ENCODE data around the gene EPS8.
"Not testable (repeated sequence)": the region's sequence is repeated elsewhere in the genome, so short reads cannot be mapped to it uniquely, and the experiment has no call there.

EPS8 gene

GRCh38 chr12:15752785-15753184, 36.4 kb downstream of the EPS8 start:
- no peak for DNase-seq

DNA sequence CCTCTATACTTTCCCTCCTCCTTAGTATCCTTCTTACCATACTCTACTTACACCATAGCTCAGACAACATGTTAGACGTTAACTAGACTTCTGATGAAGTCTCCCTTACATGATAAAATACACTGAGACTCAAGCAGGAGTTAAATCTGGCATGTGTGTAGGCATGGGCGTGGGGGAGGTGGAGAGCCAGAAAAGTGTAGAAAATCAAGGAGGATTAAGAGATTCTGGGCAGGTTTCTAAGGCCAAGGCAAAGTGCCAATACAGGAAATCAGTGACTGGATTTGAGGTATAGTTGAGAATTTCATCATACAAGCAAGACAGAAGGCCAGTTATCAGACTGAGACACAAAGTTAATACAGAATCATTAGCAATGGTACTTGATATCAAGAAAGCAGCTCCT, 37.4 kb downstream of the EPS8 start:
- DNase-seq = no peak

DNA sequence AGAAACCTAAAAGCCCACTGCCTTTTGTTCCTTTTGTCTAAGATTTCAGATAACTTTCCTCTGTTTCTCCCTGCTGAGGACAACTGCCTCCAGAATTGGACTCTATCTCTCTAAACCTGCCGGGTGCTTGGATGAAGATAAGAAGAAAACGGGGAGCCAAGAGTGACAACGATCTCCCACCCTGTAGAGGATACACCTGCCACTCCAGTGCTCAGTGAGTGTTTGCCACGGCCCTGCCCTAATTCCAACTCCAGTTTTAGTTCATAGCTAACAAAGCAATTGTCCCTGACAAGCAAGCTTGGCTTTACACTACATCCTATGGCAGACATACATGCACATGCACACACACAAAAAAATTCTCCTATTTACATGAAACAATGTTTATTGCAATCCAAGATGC, 39.3 kb downstream of the EPS8 start:
- no peak for DNase-seq

DNA sequence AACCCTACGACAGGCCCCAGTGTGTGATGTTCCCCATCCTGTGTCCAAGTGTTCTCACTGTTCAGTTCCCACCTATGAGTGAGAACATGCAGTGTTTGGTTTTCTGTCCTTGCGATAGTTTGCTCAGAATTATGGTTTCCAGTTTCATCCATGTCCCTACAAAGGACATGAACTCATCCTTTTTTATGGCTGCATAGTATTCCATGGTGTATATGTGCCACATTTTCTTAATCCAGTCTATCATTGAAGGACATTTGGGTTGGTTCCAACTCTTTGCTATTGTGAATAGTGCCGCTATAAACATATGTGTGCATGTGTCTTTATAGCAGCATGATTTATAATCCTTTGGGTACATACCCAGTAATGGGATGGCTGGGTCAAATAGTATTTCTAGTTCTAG, 47.3 kb downstream of the EPS8 start:
- not testable (repeated sequence) for DNase-seq

GRCh38 chr12:15741082-15741481, 48.1 kb downstream of the EPS8 start:
- no peak for DNase-seq

- not testable (repeated sequence) for DNase-seq
Measured at GRCh38 chr12:15740389-15740788, 48.8 kb downstream of the EPS8 start.

DNA sequence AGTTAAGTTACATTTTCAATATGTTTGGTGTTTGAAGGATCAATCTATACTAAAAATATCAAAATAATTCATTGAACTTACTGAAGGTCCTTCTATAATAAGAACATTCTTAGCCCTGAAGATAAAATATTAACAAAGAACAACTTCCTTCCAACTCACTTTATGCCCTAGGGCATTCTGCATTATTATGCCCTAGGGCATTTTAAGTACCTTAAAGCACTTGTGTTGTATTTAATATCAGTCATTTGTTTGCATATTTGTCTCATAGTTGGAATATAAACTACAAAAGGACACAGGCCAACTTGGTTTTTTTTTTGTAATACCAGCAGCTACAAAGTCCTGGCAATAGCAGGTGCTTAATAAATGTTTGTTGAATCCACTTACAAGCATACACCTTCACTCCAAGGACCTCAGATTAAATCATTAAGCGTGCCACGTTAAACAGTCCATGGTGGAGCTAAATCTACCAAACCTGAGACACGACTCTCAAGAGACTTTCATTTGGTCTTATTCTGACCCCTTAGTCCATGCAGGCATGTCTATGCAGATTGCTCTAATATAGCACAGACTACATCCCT, 50.7 kb downstream of the EPS8 start:
- no peak for DNase-seq

DNA sequence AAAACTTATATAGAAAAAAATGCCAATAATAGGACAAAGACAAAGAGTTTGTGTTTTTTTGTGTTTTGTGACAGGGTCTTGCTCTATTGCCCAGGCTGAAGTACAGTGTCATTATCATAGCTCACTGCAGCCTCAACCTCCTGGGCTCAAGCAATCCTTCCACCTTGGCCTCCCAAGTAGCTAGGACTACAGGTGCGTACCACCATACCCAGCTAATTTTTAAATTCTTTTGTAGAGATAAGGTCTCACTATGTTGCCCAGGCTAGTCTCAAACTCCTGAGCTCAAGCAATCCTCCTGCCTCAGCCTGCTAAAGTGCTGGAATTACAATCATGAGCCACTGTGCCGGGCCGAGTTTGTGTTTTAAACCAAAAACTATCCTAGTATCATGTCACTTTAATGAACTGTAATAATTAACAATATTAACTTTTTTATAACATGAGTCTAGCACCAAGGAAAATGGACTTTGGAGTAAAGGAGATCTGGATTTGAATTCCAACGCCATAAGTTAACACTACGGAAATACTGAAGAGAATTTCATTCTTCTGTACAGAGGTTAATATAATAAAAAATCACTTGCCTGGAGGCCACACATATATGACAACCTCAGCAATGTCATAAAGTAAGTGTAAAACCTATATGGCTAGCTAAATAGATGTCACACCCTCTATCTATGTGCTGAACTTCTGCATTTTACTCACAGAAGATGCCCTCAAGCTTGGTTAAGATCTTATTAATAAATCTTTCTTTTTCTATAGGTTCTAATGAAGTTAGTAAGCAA, 53.2 kb downstream of the EPS8 start:
- no peak for DNase-seq

DNA sequence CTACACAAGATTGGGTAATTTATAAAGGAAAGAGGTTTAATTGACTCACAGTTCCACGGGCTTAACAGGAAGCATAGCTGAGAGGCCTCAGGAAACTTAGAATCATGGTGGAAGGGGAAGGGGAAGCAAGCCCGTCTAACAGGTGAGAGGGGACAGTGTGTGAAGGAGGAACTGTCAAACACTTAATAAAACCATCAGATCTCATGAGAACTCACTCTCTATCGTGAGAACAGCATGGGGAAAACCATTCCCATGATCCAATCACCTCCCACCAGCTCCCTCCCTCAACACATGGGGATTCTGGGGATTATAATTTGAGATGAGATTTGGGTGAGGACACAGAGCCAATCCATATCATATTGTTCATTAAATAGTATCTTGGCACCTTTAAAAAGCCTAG, 56.1 kb downstream of the EPS8 start:
- no peak for DNase-seq

GRCh38 chr12:15732341-15733061, 56.7 kb downstream of the EPS8 start:
- no peak for DNase-seq

DNA sequence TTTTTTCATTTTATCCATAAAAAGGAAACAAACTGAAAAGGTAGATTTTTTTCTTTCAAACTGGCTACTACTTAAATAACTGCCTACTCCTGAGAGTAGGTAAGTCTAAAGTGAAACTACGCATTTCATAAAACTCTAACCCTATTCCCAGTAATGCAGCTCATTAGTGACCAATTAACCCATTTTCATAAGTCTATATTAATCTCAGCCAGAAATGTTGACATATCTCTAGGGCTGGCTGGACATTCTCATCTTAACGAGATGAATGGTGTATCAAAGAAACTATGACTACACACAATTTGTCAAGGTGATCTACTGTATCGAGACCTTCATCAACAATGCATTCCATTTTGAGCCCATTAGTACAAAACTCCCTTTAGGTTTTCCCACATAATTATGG, 57.2 kb downstream of the EPS8 start:
- no peak for DNase-seq

- DNase-seq = no peak
Measured at GRCh38 chr12:15729097-15729496, 60.1 kb downstream of the EPS8 start.

DNA sequence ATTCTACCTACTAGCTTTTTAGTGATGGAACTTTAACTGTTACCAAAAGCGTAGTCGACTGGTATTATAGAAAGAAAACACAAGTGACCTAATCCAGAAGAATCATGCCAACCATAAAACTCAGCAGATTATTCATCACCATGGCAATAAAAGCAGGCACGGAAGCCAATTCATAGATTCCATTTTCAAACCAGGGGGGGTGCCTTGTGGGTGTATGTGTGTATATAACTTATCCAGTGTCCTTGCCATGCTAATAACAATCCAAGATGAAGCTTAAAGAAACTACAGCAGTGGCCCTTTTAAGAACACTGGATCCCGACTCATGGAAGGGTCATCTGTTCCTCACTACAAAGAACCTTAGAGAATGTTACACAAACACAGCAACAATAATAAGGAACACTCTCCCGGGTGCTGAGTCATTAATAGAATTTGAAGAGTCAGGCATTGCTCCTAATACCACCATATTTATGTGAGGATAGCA, 61.0 kb downstream of the EPS8 start:
- no peak for DNase-seq

DNA sequence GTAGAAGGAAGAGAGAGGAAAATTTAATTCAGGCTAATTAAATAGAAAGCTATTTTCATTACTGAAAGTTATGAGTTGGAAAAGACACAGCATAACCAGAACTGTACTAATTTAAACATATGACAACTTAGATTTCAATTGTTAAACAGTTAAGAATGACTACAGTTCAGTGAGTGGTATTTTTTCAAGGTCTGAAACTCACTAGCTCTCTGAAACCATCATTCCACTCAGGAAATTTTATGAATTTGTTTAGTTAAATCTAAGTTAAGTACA, 62.4 kb downstream of the EPS8 start:
- DNase-seq = no peak

GRCh38 chr12:15726027-15726877, 62.9 kb downstream of the EPS8 start:
- DNase-seq = no peak

DNA sequence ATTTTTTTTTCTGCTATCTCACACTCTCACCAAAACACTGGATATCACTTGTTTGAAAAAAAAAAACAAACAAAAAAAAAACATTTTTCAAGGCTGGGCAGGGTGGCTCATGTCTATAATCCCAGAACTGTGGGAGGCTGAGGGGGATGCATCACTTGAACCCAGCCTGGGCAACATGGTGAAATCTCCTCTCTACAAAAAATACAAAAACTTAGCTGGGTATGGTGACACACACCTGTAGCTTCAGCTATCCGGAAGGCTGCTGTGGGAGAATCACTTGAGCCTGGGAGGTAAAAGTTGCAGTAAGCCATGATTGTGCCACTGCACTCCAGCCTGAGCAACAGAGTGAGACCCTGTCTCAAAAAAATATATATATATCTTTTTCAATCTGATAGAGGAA, 66.2 kb downstream of the EPS8 start:
- DNase-seq = no peak

- DNase-seq = no peak
Measured at GRCh38 chr12:15721316-15722115, 67.7 kb downstream of the EPS8 start.

- DNase-seq = no peak
Measured at GRCh38 chr12:15720295-15720694, 68.9 kb downstream of the EPS8 start.

DNA sequence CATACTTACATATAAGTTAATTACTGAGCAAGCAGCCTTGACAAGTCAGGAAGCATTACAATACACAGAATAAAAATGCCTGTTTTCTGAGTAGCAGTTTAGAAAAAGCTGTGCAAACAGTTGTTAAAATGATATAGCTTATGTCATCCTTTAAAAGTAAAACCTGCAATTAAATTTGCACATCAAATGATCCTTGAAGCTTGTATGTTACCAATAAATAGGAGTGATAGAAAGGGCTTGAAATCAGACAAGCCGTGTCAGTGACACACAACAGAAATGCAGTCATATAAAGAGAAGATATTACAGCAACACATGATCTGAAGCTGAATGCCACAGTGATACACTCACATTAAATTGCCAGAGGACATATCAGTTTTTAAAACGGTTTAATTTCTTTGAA, 70.0 kb downstream of the EPS8 start:
- no peak for DNase-seq

DNA sequence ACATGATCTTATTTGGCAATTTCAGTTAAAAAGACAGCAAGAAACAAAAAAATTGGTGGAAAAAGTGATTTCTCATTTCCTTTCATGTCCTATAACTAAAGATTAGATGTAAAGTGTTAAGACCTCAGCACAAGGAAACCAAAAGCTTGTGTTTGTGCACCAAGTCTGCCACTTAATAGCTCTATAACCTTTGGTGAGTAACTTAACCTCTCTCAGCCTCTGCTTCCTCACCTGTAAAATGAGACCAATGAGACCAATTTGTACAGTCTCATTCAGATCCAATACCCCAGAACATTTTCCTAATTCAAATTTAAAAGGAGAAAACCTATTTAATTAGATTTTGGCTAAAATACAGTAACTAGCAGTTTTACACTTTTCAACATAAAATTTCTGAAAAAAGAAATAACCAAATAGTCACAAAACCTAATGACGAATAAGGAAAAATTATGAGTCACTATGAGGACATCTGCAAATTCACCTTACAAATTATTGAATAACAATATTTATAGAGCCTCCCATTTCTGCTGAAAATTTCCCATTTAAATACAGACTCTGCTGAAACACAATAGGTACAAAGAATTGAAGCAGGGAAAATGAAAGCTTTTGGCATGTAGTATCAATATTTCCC, 71.1 kb downstream of the EPS8 start:
- no peak for DNase-seq

DNA sequence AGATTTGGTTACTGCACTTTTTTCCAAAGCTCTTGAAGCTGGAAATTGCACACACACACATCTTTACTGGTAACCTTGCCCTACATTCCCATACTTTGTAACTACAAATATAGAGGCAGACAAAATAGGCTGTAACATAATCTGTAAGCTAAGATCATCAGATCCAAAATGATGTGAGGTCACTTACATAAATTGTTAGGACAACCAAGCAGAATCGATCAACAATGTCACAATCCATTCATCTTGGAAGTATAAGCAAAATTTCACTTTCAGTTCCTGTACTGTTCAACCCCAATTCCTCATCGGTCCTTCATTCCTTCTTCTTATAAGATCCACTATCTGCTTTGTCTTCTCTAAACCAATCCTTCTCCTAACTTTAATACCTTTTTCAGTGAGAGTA, 72.6 kb downstream of the EPS8 start:
- DNase-seq = no peak

DNA sequence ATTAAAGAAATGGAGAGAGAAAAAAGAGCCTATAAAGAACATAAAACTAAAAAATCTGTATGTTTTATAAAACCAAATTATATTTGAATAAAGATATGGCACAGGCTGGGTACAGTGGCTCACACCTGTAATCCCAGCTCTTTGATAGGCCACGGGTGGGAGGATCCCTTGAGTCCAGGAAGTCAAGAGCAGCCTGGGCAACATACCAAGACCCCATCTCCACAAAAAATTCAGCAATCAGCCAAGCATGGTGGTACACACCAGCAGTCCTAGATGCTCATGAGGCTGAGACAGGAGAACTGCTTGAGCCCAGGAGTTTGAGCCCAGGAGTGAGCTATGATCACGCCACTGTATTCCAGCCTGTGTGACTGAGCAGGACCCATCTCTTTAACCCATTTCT, 74.9 kb downstream of the EPS8 start:
- no peak for DNase-seq

Measured in stimulated activated naive CD4-positive, alpha-beta T cell (primary cell).